Caco-2 (cell line): Measurements from ENCODE around the gene THSD8. TPM values are rescaled to one million over a fixed set of nuclear protein-coding genes. Genes with fewer than 3 reads are reported as not detected.
A peak's percentile ranks its signal among the peaks of the same experiment; 100 is the strongest.

Experiments
- Bru-seq: library from RNA; stranded (reverse); fragments of 400-500 nt; gene quantifications from one replicate; lab custom pipeline; 2021; lab: Mats Ljungman, UMichigan
- BruChase-seq, 2 experiments: library from RNA; stranded (reverse); fragments of 400-500 nt; gene quantifications; one replicate each; lab custom pipeline; 2021; lab: Mats Ljungman, UMichigan
- BruUV-seq: library from RNA; stranded (reverse); fragments of 400-500 nt; replicated peaks from 2 replicates; lab custom pipeline; 2021; lab: Mats Ljungman, UMichigan
- CTCF ChIA-PET: fragments of 300-600 bp; sonication (Branson Sonifier 250); formaldehyde crosslinking; loops from one replicate; lab custom pipeline; 2022; ENCODE audit warnings: antibody characterized with exemption; lab: Charles Lee
- POLR2A ChIA-PET: fragments of 300-600 bp; sonication (Branson Sonifier 250); formaldehyde crosslinking; loops from one replicate; lab custom pipeline; 2022; ENCODE audit warnings: antibody characterized with exemption; lab: Charles Lee
- DNase-seq, 2 experiments: peaks; one replicate each; pipeline versions ENCODE4 v3.0.0 to v3.0.0-alpha.2; 2020 to 2022
- H3K27me3 ChIP-seq: replicated peaks from 2 replicates; pipeline ENCODE4 v1.6.0; 2011; ENCODE audit warnings: low read length; ENCODE audit not compliant: control insufficient read depth, insufficient read depth
- H3K36me3 ChIP-seq: 2 replicates; pipeline ENCODE4 v1.5.1; 2011; ENCODE audit warnings: low read length; ENCODE audit not compliant: control insufficient read depth, insufficient read depth
- H3K4me1 ChIP-seq: fragments of 250-450 bp; sonication (Bioruptor Pico); 2 replicates; pipeline ENCODE4 v1.5.1; 2020; ENCODE audit warnings: mild to moderate bottlenecking
- H3K4me3 ChIP-seq: 2 replicates; pipeline ENCODE4 v1.5.1; 2011; ENCODE audit warnings: low read depth, mild to moderate bottlenecking, control low read depth, low read length
- H3K9me3 ChIP-seq: fragments of 250-450 bp; sonication (Bioruptor Pico); 2 replicates; pipeline ENCODE4 v1.5.1; 2020; ENCODE audit warnings: mild to moderate bottlenecking, moderate library complexity
- H3K27ac Mint-ChIP-seq: one replicate; pipeline ENCODE4 v1.8.0; 2022; ENCODE audit warnings: mixed read lengths; ENCODE audit not compliant: unreplicated experiment
- H3K27me3 Mint-ChIP-seq: one replicate; pipeline ENCODE4 v1.8.0; 2022; ENCODE audit warnings: mixed read lengths; ENCODE audit not compliant: insufficient read depth, unreplicated experiment
- H3K36me3 Mint-ChIP-seq: one replicate; pipeline ENCODE4 v1.8.0; 2022; ENCODE audit warnings: mild to moderate bottlenecking, mixed read lengths; ENCODE audit not compliant: insufficient read depth, unreplicated experiment
- H3K4me1 Mint-ChIP-seq: one replicate; pipeline ENCODE4 v1.8.0; 2022; ENCODE audit warnings: low read depth, mixed read lengths; ENCODE audit not compliant: unreplicated experiment
- H3K4me3 Mint-ChIP-seq: one replicate; pipeline ENCODE4 v1.8.0; 2022; ENCODE audit warnings: mild to moderate bottlenecking, moderate library complexity, mixed read lengths; ENCODE audit not compliant: unreplicated experiment
- H3K9me3 Mint-ChIP-seq: one replicate; pipeline ENCODE4 v1.8.0; 2022; ENCODE audit warnings: mixed read lengths; ENCODE audit not compliant: unreplicated experiment
- CTCF ChIP-seq, 2 experiments: fragments of 200-600 bp in 1 of 2; IDR thresholded peaks; 1 replicate in 1 of 2; 2 replicates in 1 of 2; pipeline versions ENCODE4 v1.5.1 to v1.8.0; 2011 to 2022; ENCODE audit warnings: antibody characterized with exemption in 1 of 2, control low read depth in 1 of 2, inconsistent platforms in 1 of 2, low read depth in 1 of 2, low read length in 1 of 2, mild to moderate bottlenecking in 1 of 2, moderate library complexity in 1 of 2; ENCODE audit not compliant: insufficient read depth in 1 of 2, severe bottlenecking in 1 of 2, unreplicated experiment in 1 of 2
- intact Hi-C: fragments of 100-400 bp; cut with micrococcal nuclease; formaldehyde crosslinking; loops from one replicate; pipeline ENCODE4 v1.10.0; 2022; ENCODE audit not compliant: unreplicated experiment
- long read RNA-seq: library from polyadenylated mRNA; stranded (forward); transcript quantifications from one replicate; pipeline ENCODE4 v2.0.0, GENCODE V29; 2022
- total RNA-seq: library from RNA; stranded (reverse); gene quantifications from 2 replicates; pipeline ENCODE4 v1.2.3, GENCODE V29; 2022

The THSD8 gene
- 23.9 and 25.9 TPM in 2 replicates for total RNA-seq
- percentile 17 among the genes with signal in this experiment for Bru-seq, nascent RNA
- percentile 31 among the genes with signal in this experiment for BruChase-seq, experiment 1, labeled RNA remaining after a 2-hour chase
- percentile 26 among the genes with signal in this experiment for BruChase-seq, experiment 2, labeled RNA remaining after a 6-hour chase
- long read RNA-seq, partial matches to known transcripts: 0 of 2 reads
- long read RNA-seq, other reads (novel, unspliced or antisense): 2 of 2 reads

GRCh38 chr19:12801466-12802266 lies at the start of gene THSD8, which contains the start of gene PRDX2:
Gene THSD8 (plus strand): TSS chr19:12802069. CDS start chr19:12802072, 3 bp downstream.
Gene PRDX2 (minus strand): TSS chr19:12801800. CDS start chr19:12801261, 539 bp downstream.
- H3K27ac Mint-ChIP-seq: peak within 1 kb of the TSS; percentile 25
- H3K4me1 ChIP-seq: peaks cover 8% of the 10 kb centered on the region; the same call in 1 of the 2 replicates
- H3K4me1 Mint-ChIP-seq: peaks cover 7% of the 10 kb centered on the region
- H3K9me3 ChIP-seq: no peaks in the 10 kb centered on the region
- ChIA-PET POLR2A (interaction anchor here (1.3 kb wide), 1 partner anchor 8 kb away, joined by 10 read pairs; no protein-coding TSS in a partner anchor), CTCF (interaction anchor here (0.6 to 0.9 kb wide), 2 partner anchors 43 to 46 kb away, joined by 3 to 5 read pairs; no protein-coding TSS in a partner anchor)
- no TSS peak for BruUV-seq
- H3K4me3 Mint-ChIP-seq: peak within 1 kb of the TSS; percentile 87
- H3K36me3 ChIP-seq: no peaks in the 10 kb centered on the region; the same call in none of the 2 replicates
- H3K36me3 Mint-ChIP-seq: peaks cover 25% of the 10 kb centered on the region
- H3K27me3 Mint-ChIP-seq: no peaks in the 10 kb centered on the region
- intact Hi-C loops: loop anchor here (5.0 kb wide), 1 partner anchor 36 kb away; the partner anchor contains the start of gene MAST1
- DNase-seq: peak; percentile 78 to 90
- no peaks in the 10 kb centered on the region for H3K9me3 Mint-ChIP-seq
- no peaks in the 10 kb centered on the region for H3K27me3 ChIP-seq
- no peak for TF ChIP-seq CTCF (IDR thresholded peaks at IDR 0.05; ENCODE audit: insufficient read depth in 1 of 2, low read depth in 1 of 2, low read length in 1 of 2, severe bottlenecking in 1 of 2, unreplicated experiment in 1 of 2)
- H3K4me3 ChIP-seq: peak within 1 kb of the TSS; percentile 83

- Histone ChIP-seq H3K36me3 (no peaks in the 10 kb centered on the region), H3K9me3 (no peaks in the 10 kb centered on the region), H3K4me3 (no peak overlapping the region), H3K27me3 (no peaks in the 10 kb centered on the region; the same call in 1 of the 2 replicates), H3K4me1 (peaks cover 5% of the 10 kb centered on the region; the same call in 1 of the 2 replicates)
- TF ChIP-seq CTCF (IDR thresholded peaks at IDR 0.05; ENCODE audit: insufficient read depth in 1 of 2, low read depth in 1 of 2, low read length in 1 of 2, severe bottlenecking in 1 of 2, unreplicated experiment in 1 of 2): no peak
- Mint-ChIP-seq H3K27me3 (peaks cover 20% of the 10 kb centered on the region), H3K27ac (no peak overlapping the region), H3K4me3 (no peak overlapping the region), H3K9me3 (no peaks in the 10 kb centered on the region), H3K4me1 (peaks cover 12% of the 10 kb centered on the region), H3K36me3 (peaks cover 11% of the 10 kb centered on the region)
- intact Hi-C loops: no loop called here
- BruUV-seq: no TSS peak
- no peak for DNase-seq
- ChIA-PET POLR2A (no interaction called here), CTCF (no interaction called here)
Observed at GRCh38 chr19:12754465-12755196, 47.2 kb upstream of the THSD8 start.
